Skeletal muscle satellite cell (primary cell): ENCODE data around the gene ADCYAP1. TPM values are rescaled to one million over a fixed set of nuclear protein-coding genes. Genes with fewer than 3 reads are reported as not detected.
"Not testable (repeated sequence)": the region's sequence is repeated elsewhere in the genome, so short reads cannot be mapped to it uniquely, and the experiment has no call there.

Experiments used
- H3K27me3 ChIP-seq: 2 replicates; pipeline ENCODE4 v1.7.0; 2013; ENCODE audit warnings: low read length; ENCODE audit not compliant: control insufficient read depth, insufficient read depth
- H3K36me3 ChIP-seq: 2 replicates; pipeline ENCODE4 v1.7.0; 2013; ENCODE audit warnings: mild to moderate bottlenecking, control low read depth, low read length; ENCODE audit not compliant: insufficient read depth
- H3K4me1 ChIP-seq: 2 replicates; pipeline ENCODE4 v1.7.0; 2013; ENCODE audit warnings: low read length; ENCODE audit not compliant: control insufficient read depth, insufficient read depth
- H3K4me2 ChIP-seq: 2 replicates; pipeline ENCODE4 v1.7.0; 2013; ENCODE audit warnings: mild to moderate bottlenecking, low read length
- H3K4me3 ChIP-seq: 2 replicates; pipeline ENCODE4 v1.7.0; 2013; ENCODE audit warnings: low read length
- H3K9ac ChIP-seq: 2 replicates; pipeline ENCODE4 v1.7.0; 2013; ENCODE audit warnings: mild to moderate bottlenecking, low read depth, low read length, moderate library complexity
- H3K9me3 ChIP-seq: replicated peaks from 2 replicates; pipeline ENCODE4 v1.7.0; 2013; ENCODE audit warnings: mild to moderate bottlenecking, control low read depth, low read length
- total RNA-seq: library from RNA; depleted of rRNA; stranded (reverse); fragments of >200 nt; gene quantifications from 2 replicates; pipeline ENCODE4 v1.2.3, GENCODE V29; 2012; rRNA removed

The ADCYAP1 gene
- not detected in 2 replicates for total RNA-seq

DNA sequence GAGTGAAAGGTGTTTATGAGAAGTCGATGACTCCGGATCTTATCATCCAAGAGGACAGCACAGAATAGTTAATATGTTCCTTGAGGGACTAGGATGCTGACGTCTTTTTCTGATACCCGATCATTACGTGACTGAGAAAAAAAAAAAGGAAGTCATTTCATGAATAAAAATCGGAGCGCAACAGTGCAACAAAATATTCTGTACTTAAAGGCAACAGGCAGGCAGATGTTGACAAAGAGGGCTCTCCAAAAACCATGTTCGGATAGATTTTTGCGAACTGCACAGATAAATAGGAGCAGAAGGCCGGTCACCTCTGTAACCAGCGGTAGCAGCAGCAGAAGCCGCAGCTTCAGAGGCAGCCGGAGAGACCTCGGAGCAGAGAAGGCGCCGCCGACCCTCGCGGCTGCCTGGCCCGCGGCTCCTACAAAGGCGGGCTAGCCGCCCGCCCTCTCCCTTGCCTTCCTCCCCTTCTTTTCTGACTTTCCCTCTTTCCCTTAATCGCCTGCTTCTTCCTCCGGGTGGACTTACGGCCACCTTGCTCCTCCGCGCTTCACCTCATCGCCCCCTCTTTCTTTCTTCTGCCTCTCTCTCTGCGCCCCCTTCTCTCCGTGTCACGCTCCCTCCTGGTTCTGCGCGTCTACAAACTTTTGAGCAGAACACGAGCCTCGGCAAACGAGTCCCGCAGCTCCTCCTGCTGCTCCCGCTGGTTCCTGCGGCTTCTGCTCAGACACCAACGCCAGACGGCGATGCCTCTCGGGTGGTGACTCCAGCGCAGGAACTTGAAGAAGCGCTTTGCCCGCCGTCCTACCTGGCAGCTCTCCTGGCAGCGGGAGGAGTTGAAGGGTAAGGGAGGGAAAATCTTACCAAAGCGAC, at the start of gene ADCYAP1:
TSS of gene ADCYAP1 (plus strand) at position 654 of the 873 bp plus-strand sequence. CDS start 516 bp downstream, outside the sequence.
- Histone ChIP-seq H3K4me3 (no peak within 1 kb of the TSS), H3K9ac (no peak within 1 kb of the TSS), H3K4me2 (no peak within 1 kb of the TSS), H3K9me3 (no peaks in the 10 kb centered on the region), H3K4me1 (peaks cover 10% of the 10 kb centered on the region), H3K27me3 (peaks cover 80% of the 10 kb centered on the region), H3K36me3 (no peaks in the 10 kb centered on the region)

DNA sequence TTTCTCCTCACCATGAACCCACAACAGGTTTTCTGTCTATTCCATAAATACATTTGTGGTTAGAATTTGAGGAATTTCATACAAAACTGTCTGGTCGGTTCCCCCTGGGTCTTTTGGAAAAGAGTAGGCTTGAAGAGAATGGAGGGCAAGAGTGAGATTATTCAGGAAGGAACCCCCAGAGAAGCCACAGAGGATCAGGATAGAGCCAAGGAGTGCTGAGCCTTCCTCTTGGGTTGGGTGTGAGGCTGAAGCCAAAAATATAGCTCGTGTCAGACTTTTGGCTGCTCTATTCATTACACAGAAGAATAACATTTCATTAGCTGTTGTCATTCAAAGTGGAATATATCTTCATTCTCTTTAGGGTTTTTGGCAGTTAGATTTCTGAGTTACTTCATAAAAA, 46.7 kb upstream of the ADCYAP1 start:
- H3K36me3 ChIP-seq, result no peaks in the 10 kb centered on the region
- H3K9me3 ChIP-seq, result no peaks in the 10 kb centered on the region
- peaks cover 37% of the 10 kb centered on the region for H3K27me3 ChIP-seq
- no peak overlapping the region for H3K9ac ChIP-seq
- H3K4me2 ChIP-seq, result no peak overlapping the region
- H3K4me1 ChIP-seq, result no peaks in the 10 kb centered on the region
- H3K4me3 ChIP-seq, result no peak overlapping the region

DNA sequence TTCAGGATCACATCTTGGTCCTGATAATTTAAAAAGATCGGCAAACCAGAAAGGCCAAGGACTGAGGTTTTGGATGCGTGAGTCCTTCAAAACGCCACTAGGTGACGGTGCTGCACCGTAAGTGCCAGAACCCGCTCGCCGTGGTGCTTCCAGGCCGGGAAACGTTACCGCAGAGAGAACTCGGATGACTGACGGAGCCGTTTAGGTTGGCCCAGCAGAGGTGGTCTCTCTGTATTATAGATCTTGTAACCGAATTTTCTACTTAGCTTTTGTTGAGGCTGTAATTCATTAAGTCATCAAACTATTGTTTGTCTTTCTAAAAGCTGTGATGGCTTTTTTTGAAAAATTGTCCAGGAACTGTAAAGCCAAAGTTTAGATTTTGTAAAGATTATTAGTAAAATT, 39.8 kb upstream of the ADCYAP1 start:
- H3K9ac ChIP-seq, result no peak overlapping the region
- H3K4me3 ChIP-seq, result no peak overlapping the region
- H3K4me2 ChIP-seq, result no peak overlapping the region
- H3K4me1 ChIP-seq, result no peaks in the 10 kb centered on the region
- no peaks in the 10 kb centered on the region for H3K9me3 ChIP-seq
- H3K27me3 ChIP-seq, result peaks cover 51% of the 10 kb centered on the region
- no peaks in the 10 kb centered on the region for H3K36me3 ChIP-seq

DNA sequence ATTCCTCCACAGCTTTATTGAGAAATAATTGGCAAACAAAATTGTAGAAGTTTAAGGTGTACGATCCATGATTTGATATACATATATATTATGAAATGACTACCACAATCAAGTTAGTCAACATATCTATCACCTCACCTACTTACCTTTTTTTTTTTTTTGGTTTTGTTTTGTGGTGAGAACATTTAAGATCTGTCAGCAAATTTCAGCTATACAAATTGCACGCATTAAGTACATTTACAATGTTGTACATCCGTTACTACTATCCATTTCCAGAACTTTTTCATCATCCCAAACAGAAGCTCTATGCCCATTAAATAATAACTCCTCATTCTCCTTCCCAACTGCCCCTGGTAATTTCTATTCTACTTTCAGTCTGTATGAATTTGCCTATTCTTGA, 37.4 kb upstream of the ADCYAP1 start:
- Histone ChIP-seq H3K4me2 (no peak overlapping the region), H3K27me3 (peaks cover 36% of the 10 kb centered on the region)

DNA sequence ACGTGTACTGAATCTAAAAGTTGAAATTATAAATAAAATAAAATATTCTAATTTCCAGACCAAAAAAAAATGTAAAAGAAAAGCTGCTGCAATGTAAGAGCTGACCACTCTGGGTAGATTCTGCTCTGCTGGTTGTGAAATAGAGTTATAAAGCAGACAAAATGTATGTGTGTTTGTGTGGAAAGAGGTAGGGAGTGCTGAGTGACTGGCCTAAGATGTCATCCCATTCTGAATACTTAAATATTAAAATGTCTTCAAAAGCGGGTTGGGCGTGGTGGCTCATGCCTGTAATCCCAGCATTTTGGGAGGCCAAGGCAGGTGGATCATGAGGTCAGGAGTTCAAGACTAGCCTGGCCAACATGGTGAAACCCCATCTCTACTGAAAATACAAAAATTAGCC, 31.2 kb upstream of the ADCYAP1 start:
- H3K27me3 ChIP-seq, H3K9ac ChIP-seq, H3K4me2 ChIP-seq, H3K4me3 ChIP-seq, H3K4me1 ChIP-seq, H3K36me3 ChIP-seq, H3K9me3 ChIP-seq: not testable (repeated sequence)

More for the DNA sequence above, 37.4 kb upstream of the ADCYAP1 start:
- Histone ChIP-seq H3K4me1 (no peaks in the 10 kb centered on the region), H3K36me3 (no peaks in the 10 kb centered on the region), H3K4me3 (no peak overlapping the region), H3K9me3 (no peaks in the 10 kb centered on the region), H3K9ac (no peak overlapping the region)

DNA sequence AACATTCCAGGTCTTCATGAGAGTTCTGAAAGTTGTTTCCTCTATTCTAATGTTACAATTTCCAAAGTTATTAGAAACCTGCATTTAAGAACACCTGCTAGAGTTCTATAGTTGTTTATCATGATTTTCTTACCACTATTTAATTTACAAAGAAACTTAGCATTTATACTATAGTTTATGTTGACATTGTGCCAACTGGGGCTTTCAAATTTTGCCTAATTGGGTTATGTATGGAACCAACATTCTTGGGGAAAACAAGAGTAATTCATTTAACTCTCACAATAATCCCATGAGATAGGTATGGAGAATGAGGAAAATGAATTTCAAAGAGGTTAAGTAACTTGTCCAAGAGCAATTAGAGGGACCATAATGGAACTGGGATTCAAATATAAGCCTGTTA, 28.8 kb upstream of the ADCYAP1 start:
- H3K4me2 ChIP-seq, result no peak overlapping the region
- H3K9me3 ChIP-seq, result no peaks in the 10 kb centered on the region
- no peak overlapping the region for H3K9ac ChIP-seq
- no peaks in the 10 kb centered on the region for H3K4me1 ChIP-seq
- H3K36me3 ChIP-seq, result no peaks in the 10 kb centered on the region
- H3K4me3 ChIP-seq, result no peak overlapping the region
- peaks cover 5% of the 10 kb centered on the region for H3K27me3 ChIP-seq

DNA sequence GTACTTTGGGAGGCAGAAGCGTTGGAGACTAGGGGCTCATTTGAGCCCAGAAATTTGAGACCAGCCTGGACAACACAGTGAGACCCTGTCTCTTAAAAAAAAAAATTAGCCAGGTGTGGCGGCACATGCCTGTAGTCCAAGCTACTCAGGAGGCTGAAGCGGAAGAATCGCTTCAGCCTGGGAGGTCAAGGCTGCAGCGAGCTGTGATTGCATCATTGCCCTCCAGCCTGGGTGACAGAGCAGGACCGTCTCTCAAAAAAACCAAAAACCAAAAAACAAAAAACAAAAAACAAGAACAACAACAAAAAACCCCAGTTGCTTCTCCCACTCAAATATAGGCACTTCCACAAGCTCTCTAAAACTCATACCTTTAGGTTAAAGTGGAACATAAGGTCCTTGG, 27.4 kb upstream of the ADCYAP1 start:
- Histone ChIP-seq H3K4me2 (no peak overlapping the region), H3K36me3 (no peaks in the 10 kb centered on the region), H3K9ac (no peak overlapping the region), H3K9me3 (no peaks in the 10 kb centered on the region), H3K4me3 (no peak overlapping the region), H3K27me3 (peaks cover 5% of the 10 kb centered on the region), H3K4me1 (no peaks in the 10 kb centered on the region)

DNA sequence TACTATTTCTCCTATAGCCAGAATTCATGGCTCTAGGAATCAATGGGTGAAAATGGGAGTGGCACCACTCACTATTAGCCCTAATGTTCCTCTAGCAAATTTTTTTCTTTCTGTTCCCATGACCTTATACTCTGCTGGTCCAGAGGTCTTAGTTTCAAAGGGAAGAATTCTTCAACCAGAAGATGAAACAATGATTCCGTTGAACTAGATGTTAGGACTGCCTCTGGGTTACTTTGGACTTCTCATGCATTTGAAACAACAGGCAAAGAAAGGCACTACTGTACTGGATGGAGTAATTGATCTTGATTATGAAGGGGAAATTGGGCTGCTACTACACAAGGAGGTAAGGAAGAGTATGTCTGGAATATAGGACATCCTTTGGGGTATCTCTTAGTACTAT, 18.6 kb upstream of the ADCYAP1 start:
- H3K9me3 ChIP-seq, result no peaks in the 10 kb centered on the region
- H3K4me2 ChIP-seq, result no peak overlapping the region
- H3K27me3 ChIP-seq, result no peaks in the 10 kb centered on the region
- no peak overlapping the region for H3K4me3 ChIP-seq
- no peak overlapping the region for H3K9ac ChIP-seq
- no peaks in the 10 kb centered on the region for H3K36me3 ChIP-seq
- no peaks in the 10 kb centered on the region for H3K4me1 ChIP-seq

DNA sequence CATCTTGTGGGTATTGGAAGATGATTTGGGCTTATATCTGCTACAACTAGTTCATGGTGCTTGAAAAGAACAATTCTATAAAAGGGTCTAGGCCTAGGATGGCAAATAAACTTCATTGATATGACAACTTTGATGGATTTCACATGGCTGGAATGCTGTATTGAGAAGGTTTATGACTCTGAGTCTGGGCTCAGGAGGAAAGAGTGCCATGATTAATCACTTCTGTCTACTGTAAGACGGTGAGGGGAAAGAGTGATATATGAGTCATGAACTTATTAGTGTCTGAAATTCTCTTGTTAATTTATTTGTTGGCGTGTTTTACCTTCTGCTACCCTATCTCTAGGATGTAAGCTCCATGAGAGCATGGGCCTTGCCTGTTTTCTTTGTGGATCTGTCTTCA, 17.0 kb upstream of the ADCYAP1 start:
- Histone ChIP-seq H3K27me3 (no peaks in the 10 kb centered on the region), H3K4me1 (no peaks in the 10 kb centered on the region), H3K9ac (no peak overlapping the region), H3K9me3 (no peaks in the 10 kb centered on the region), H3K4me2 (no peak overlapping the region), H3K4me3 (no peak overlapping the region), H3K36me3 (no peaks in the 10 kb centered on the region)

DNA sequence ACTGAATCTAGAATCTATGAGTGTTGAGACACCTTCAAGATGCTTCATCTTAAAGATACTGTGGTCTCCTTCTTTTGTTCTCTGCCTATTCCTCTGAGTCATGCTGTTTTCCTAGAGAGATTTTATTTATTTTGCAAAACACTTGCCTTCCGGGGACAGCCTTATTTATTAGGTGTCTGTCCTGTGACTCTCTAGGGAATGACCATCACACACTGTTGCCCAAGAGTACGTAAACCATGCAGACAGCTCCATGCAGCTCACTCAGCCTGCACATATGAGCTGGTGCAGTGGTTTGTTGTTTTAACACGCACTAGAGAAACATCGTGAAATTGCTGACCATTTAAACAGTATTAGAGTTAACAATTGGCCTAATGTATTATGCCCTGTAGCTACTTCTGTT, 12.4 kb upstream of the ADCYAP1 start:
- Histone ChIP-seq H3K4me1 (no peaks in the 10 kb centered on the region), H3K27me3 (no peaks in the 10 kb centered on the region), H3K36me3 (no peaks in the 10 kb centered on the region), H3K9me3 (no peaks in the 10 kb centered on the region), H3K4me3 (no peak overlapping the region), H3K9ac (no peak overlapping the region), H3K4me2 (no peak overlapping the region)

DNA sequence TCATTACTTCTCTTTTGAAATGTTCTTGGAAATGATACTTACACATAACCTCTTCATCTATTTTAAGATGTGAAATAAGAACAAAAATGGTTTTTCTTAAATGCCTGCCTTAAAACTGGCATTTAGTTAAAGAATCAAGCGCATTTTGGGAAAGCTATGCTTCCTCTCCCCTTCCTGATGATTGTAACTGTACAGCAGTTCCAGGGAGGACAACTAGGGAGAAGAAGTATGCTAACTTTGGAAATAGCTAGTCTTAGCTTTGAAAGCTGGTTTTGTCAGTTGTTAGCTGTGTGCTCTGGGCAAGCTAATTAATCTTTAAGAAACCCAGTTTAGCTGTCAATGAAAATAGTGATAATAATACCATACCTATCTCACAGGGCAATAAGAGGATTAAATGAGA, 8.4 kb upstream of the ADCYAP1 start:
- peaks cover 13% of the 10 kb centered on the region for H3K27me3 ChIP-seq
- H3K36me3 ChIP-seq, result no peaks in the 10 kb centered on the region

DNA sequence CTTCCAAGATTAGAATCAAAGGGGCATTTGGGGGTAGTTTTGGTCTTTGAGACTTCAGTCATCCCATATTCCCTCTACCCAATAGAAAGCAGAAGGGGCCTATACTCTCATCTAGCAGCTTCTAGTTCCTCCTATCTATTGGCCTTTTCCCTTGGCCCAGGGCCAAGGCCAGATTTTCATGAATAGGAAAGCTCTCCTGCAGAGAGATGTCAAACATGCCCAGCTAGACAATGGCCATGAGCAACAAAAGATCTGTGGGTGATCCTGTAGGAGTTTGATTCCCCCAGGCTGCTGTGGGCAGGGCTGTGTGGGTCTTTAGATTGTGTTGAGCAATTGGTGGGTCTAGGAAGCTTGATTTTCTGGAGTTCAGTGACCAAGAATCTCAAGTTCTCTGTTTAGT, 2.9 kb upstream of the ADCYAP1 start:
- H3K9ac ChIP-seq, result no peak overlapping the region
- H3K4me2 ChIP-seq, result no peak overlapping the region
- H3K4me1 ChIP-seq, result no peaks in the 10 kb centered on the region
- peaks cover 57% of the 10 kb centered on the region for H3K27me3 ChIP-seq
- H3K36me3 ChIP-seq, result no peaks in the 10 kb centered on the region
- no peak overlapping the region for H3K4me3 ChIP-seq
- no peaks in the 10 kb centered on the region for H3K9me3 ChIP-seq

More for the DNA sequence above, 8.4 kb upstream of the ADCYAP1 start:
- Histone ChIP-seq H3K9ac (no peak overlapping the region), H3K4me3 (no peak overlapping the region), H3K4me2 (no peak overlapping the region), H3K9me3 (no peaks in the 10 kb centered on the region), H3K4me1 (no peaks in the 10 kb centered on the region)
